Endothelial cell of umbilical vein (primary cell): ENCODE data around the gene SPATA33. TPM values are rescaled to one million over a fixed set of nuclear protein-coding genes. Genes with fewer than 3 reads are reported as not detected.

ENCODE experiments used
- BruUV-seq: library from RNA; stranded (reverse); fragments of 400-500 nt; replicated peaks from 2 replicates; lab custom pipeline; 2021; lab: Mats Ljungman, UMichigan
- CTCF ChIA-PET: fragments of 300-600, 350-600 bp; sonication (Branson Sonifier 250); formaldehyde crosslinking; loops from one replicate; lab custom pipeline; 2021; ENCODE audit warnings: antibody characterized with exemption, inconsistent platforms; lab: Charles Lee
- POLR2A ChIA-PET: fragments of 300-600, 350-600 bp; sonication (Branson Sonifier 250); formaldehyde crosslinking; loops from one replicate; lab custom pipeline; 2021; ENCODE audit warnings: antibody characterized with exemption, inconsistent platforms; lab: Charles Lee
- DNase-seq: peaks from one replicate; pipeline ENCODE4 v3.0.0-alpha.2; 2011; ENCODE audit warnings: low read depth, low spot score
- FAIRE-seq: peaks from 2 replicates; lab custom pipeline; 2011; peaks lifted over from hg19 to GRCh38; lab: Jason Lieb, UNC
- H2AFZ ChIP-seq: 2 replicates; pipeline ENCODE4 v1.6.0; 2012; ENCODE audit warnings: low read depth, low read length, control low read depth, inconsistent platforms
- H3K27ac ChIP-seq: 2 replicates; pipeline ENCODE4 v1.5.1; 2011; ENCODE audit warnings: low read depth, mild to moderate bottlenecking, control low read depth, low read length, moderate library complexity; ENCODE audit not compliant: insufficient read depth
- H3K27me3 ChIP-seq, 2 experiments: 2 replicates each; pipeline versions ENCODE4 v1.6.0 to v1.6.1; 2011; ENCODE audit warnings: low read length in 2 of 2, mixed read lengths in 1 of 2; ENCODE audit not compliant: control insufficient read depth in 2 of 2, insufficient read depth in 2 of 2
- H3K36me3 ChIP-seq, 2 experiments: 2 replicates in 1 of 2; 3 replicates in 1 of 2; pipeline ENCODE4 v1.5.1; 2011; ENCODE audit warnings: low read length in 2 of 2, mild to moderate bottlenecking in 1 of 2, moderate library complexity in 1 of 2; ENCODE audit not compliant: control insufficient read depth in 2 of 2, insufficient read depth in 2 of 2; ENCODE audit errors: extremely low read depth in 1 of 2
- H3K4me1 ChIP-seq: 3 replicates; pipeline ENCODE4 v1.5.1; 2011; ENCODE audit warnings: mild to moderate bottlenecking, low read length; ENCODE audit not compliant: control insufficient read depth, insufficient read depth; ENCODE audit errors: extremely low read depth
- H3K4me2 ChIP-seq: 2 replicates; pipeline ENCODE4 v1.6.1; 2011; ENCODE audit warnings: low read length, control low read depth, mixed read lengths; ENCODE audit not compliant: insufficient read depth
- H3K4me3 ChIP-seq, 3 experiments: fragments of 200-600 bp in 1 of 3; sonication (generic), shearing (Covaris generic) in 1 of 3; replicated peaks in 1 of 3; 2 replicates each; pipeline ENCODE4 v1.5.1; 2011 to 2016; ENCODE audit warnings: control low read depth in 3 of 3, low read length in 3 of 3, mild to moderate bottlenecking in 2 of 3, inconsistent platforms in 1 of 3, low read depth in 1 of 3, moderate library complexity in 1 of 3; ENCODE audit not compliant: insufficient read depth in 1 of 3
- H3K79me2 ChIP-seq: 2 replicates; pipeline ENCODE4 v1.6.0; 2012; ENCODE audit warnings: low read length, inconsistent platforms; ENCODE audit not compliant: control insufficient read depth, insufficient read depth
- H3K9ac ChIP-seq: replicated peaks from 2 replicates; pipeline ENCODE3; 2011; ENCODE audit warnings: low read length, control low read depth; ENCODE audit not compliant: insufficient read depth; ENCODE audit errors: extremely low read depth
- H3K9me1 ChIP-seq: replicated peaks from 3 replicates; pipeline ENCODE4 v1.6.0; 2011; ENCODE audit warnings: mild to moderate bottlenecking, low read length; ENCODE audit not compliant: control insufficient read depth, insufficient read depth; ENCODE audit errors: extremely low read depth
- H3K9me3 ChIP-seq: replicated peaks from 2 replicates; pipeline ENCODE4 v1.5.1; 2012; ENCODE audit warnings: low read length, inconsistent platforms; ENCODE audit not compliant: control insufficient read depth, insufficient read depth
- H4K20me1 ChIP-seq: replicated peaks from 2 replicates; pipeline ENCODE3; 2011; ENCODE audit warnings: mild to moderate bottlenecking, low read length; ENCODE audit not compliant: control insufficient read depth, insufficient read depth; ENCODE audit errors: extremely low read depth
- EZH2 ChIP-seq: IDR thresholded peaks from 2 replicates; pipeline ENCODE4 v1.6.1; 2012; ENCODE audit warnings: borderline replicate concordance, low read depth, mild to moderate bottlenecking, moderate library complexity, low read length, inconsistent platforms; ENCODE audit not compliant: severe bottlenecking
- FOS ChIP-seq: IDR thresholded peaks from 2 replicates; pipeline ENCODE4 v1.6.1; 2011; ENCODE audit warnings: mild to moderate bottlenecking, low read length, moderate library complexity, borderline replicate concordance; ENCODE audit not compliant: insufficient read depth
- GATA2 ChIP-seq: IDR thresholded peaks from 2 replicates; pipeline ENCODE4 v1.7.0; 2011; ENCODE audit warnings: low read depth, mild to moderate bottlenecking, moderate library complexity, mixed read lengths, low read length; ENCODE audit not compliant: insufficient read length, insufficient read depth
- JUN ChIP-seq: IDR thresholded peaks from 2 replicates; pipeline ENCODE4 v1.6.1; 2011; ENCODE audit warnings: borderline replicate concordance, low read depth; ENCODE audit not compliant: insufficient read length, insufficient read depth
- MYC ChIP-seq: IDR thresholded peaks from one replicate; pipeline ENCODE4 v1.6.1; 2011; ENCODE audit warnings: mild to moderate bottlenecking, low read depth, low read length
- POLR2A ChIP-seq: IDR thresholded peaks from 2 replicates; pipeline ENCODE4 v1.6.1; 2012; ENCODE audit warnings: low read depth, mild to moderate bottlenecking, control low read depth, low read length
- POLR2AphosphoS5 ChIP-seq: IDR thresholded peaks from 2 replicates; pipeline ENCODE4 v1.6.1; 2012; ENCODE audit warnings: low read depth, mild to moderate bottlenecking, control low read depth, low read length, moderate library complexity; ENCODE audit not compliant: insufficient read depth
- dilution Hi-C: fragments of 300-500 bp; cut with MboI; formaldehyde crosslinking; loops from one replicate; pipeline ENCODE4 v1.15.0; 2019; ENCODE audit warnings: low sequenced_read_pairs; ENCODE audit not compliant: extremely low pct_ligation_motif_present
- intact Hi-C: fragments of 100-400 bp; cut with micrococcal nuclease; formaldehyde crosslinking; loops from one replicate; pipeline ENCODE4 v1.10.0; 2022
- polyA plus RNA-seq, 4 experiments: library from polyadenylated mRNA; depleted of rRNA in 3 of 4; stranded (reverse) in 3 of 4; unstranded in 1 of 4; fragments of >200 nt; gene quantifications; 2 replicates each; pipeline versions ENCODE4 v1.2.1 to v1.2.3, GENCODE V29; 2011 to 2012; ENCODE audit warnings: missing spikeins in 1 of 4
- total RNA-seq: library from RNA; stranded (reverse); gene quantifications from 2 replicates; pipeline ENCODE4 v1.2.3, GENCODE V29; 2021
- TF ChIP-seq, protein P1 (sequence below): IDR thresholded peaks from 2 replicates; pipeline ENCODE4 v1.6.1; 2011; ENCODE audit not compliant: insufficient read depth, insufficient read length
- TF ChIP-seq, protein P2 (sequence below), 2 donors: IDR thresholded peaks; 1 replicate in 1 of 2; 2 replicates in 1 of 2; pipeline ENCODE4 v1.5.1; 2011; ENCODE audit warnings: low read length in 2 of 2, mild to moderate bottlenecking in 2 of 2, moderate library complexity in 2 of 2, control low read depth in 1 of 2, inconsistent platforms in 1 of 2, low read depth in 1 of 2; ENCODE audit not compliant: insufficient read depth in 1 of 2; ENCODE audit errors: extremely low read depth in 1 of 2

The SPATA33 gene
- total and polyA plus RNA-seq, 2 donors (not counting 3 experiments of a cell fraction or from before 2014, with no cell fraction given), result 3.5 to 11.4 TPM

DNA sequence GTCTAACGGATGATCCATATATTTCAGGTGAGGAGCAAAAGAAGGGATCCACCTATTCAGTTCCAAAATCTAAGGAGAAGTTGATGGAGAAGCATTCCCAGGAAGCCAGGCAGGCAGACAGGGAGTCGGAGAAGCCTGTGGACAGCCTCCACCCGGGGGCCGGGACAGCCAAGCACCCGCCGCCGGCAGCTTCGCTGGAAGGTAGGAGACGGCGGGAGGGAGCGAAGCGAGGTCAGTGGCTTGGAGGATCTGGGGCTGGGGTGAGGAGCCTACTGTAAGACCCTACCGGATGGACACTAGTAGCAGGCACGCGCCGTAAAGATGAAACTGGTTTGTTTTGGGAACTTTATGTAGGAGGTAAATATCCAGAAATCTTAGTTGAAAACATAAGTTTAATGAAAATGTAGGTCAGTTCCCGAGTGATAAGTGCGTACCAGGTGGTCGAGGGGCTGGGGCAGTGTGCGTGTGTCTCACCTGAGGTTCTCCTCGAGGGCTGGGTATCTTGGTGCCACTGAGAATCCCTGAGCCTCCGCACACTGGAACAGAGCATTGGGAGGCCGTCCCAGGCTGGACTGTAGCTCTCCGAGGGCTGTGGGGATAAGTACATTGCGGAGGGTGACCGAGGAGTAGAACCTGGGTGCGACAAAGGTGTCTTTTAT, 714 bp downstream of the SPATA33 start:
- H3K9me3 ChIP-seq, result no peaks in the 10 kb centered on the region
- H3K9ac ChIP-seq, result peak overlapping the region; percentile 77
- BruUV-seq, result no TSS peak
- H3K27me3 ChIP-seq, result no peaks in the 10 kb centered on the region
- POLR2A ChIA-PET, result no interaction called here
- peaks cover 34% of the 10 kb centered on the region for H3K79me2 ChIP-seq
- TF ChIP-seq POLR2AphosphoS5 (no peak), FOS (no peak), JUN (no peak), MYC (no peak), GATA2 (no peak)
- peak overlapping the region; percentile 49 for H3K27ac ChIP-seq
- H3K4me3 ChIP-seq, result peak overlapping the region; percentile 68 to 98 (median 74)
- peaks cover 0 to 4% of the 10 kb centered on the region in 2 experiments for H3K36me3 ChIP-seq
- dilution Hi-C loops, result no loop called here
- no peak for FAIRE-seq
- peaks cover 13% of the 10 kb centered on the region for H3K4me1 ChIP-seq
- intact Hi-C loops, result no loop called here
- no peaks in the 10 kb centered on the region for H4K20me1 ChIP-seq
- no peaks in the 10 kb centered on the region for H3K9me1 ChIP-seq
- H3K4me2 ChIP-seq, result peak overlapping the region; percentile 51
- CTCF ChIA-PET, result interaction anchor here (0.6 to 1.6 kb wide), 5 partner anchors 9 to 44 kb away, joined by 3 to 5 read pairs (median 3); partner anchors contain the start of gene CDK10
- H2AFZ ChIP-seq, result peak overlapping the region; percentile 87
- no peak for DNase-seq

DNA sequence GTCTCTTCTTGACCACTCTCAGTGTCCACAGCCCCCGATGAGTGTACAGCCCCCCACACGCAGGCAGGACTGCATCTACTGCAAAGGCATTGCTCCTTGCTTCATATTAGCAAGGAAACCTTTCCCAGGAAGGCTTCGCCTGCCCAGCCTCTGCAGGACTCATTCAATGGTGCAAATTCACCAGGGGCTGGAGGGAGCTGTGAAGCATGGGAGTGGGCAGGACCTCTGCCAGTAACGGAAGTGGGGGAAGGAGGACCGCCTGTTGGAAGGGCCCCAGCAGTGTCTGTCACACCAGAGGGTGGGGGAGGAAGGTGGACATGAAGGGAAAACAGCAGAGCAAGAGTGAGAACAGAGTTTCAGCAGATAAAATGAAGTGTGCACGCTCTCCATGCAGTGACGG, 2.5 kb downstream of the SPATA33 start:
- DNase-seq, result no peak
- FAIRE-seq, result no peak
- no peak for TF ChIP-seq EZH2
- no peak for TF ChIP-seq FOS
- TF ChIP-seq GATA2, result no peak
- TF ChIP-seq POLR2AphosphoS5, result no peak
- TF ChIP-seq JUN, result no peak
- TF ChIP-seq, protein P1, sequence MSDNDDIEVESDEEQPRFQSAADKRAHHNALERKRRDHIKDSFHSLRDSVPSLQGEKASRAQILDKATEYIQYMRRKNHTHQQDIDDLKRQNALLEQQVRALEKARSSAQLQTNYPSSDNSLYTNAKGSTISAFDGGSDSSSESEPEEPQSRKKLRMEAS, result no peak
- TF ChIP-seq MYC, result no peak
- TF ChIP-seq, protein P2, sequence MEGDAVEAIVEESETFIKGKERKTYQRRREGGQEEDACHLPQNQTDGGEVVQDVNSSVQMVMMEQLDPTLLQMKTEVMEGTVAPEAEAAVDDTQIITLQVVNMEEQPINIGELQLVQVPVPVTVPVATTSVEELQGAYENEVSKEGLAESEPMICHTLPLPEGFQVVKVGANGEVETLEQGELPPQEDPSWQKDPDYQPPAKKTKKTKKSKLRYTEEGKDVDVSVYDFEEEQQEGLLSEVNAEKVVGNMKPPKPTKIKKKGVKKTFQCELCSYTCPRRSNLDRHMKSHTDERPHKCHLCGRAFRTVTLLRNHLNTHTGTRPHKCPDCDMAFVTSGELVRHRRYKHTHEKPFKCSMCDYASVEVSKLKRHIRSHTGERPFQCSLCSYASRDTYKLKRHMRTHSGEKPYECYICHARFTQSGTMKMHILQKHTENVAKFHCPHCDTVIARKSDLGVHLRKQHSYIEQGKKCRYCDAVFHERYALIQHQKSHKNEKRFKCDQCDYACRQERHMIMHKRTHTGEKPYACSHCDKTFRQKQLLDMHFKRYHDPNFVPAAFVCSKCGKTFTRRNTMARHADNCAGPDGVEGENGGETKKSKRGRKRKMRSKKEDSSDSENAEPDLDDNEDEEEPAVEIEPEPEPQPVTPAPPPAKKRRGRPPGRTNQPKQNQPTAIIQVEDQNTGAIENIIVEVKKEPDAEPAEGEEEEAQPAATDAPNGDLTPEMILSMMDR (IDR thresholded peaks at IDR 0.05; ENCODE audit: extremely low read depth in 1 of 2, insufficient read depth in 1 of 2, low read depth in 1 of 2, low read length in 2 of 2), result no peak
- no peak for TF ChIP-seq POLR2A
- H3K9ac ChIP-seq, result no peak overlapping the region
- no peak overlapping the region for H3K4me2 ChIP-seq
- H3K9me1 ChIP-seq, result no peaks in the 10 kb centered on the region
- no peaks in the 10 kb centered on the region for H3K9me3 ChIP-seq
- no peaks in the 10 kb centered on the region for H3K36me3 ChIP-seq
- H3K79me2 ChIP-seq, result peaks cover 25% of the 10 kb centered on the region
- peaks cover 13% of the 10 kb centered on the region for H3K4me1 ChIP-seq
- ChIA-PET POLR2A (no interaction called here), CTCF (interaction anchor here (1.2 kb wide), 1 partner anchor 10 kb away, joined by 3 read pairs; no protein-coding TSS in a partner anchor)
- no peaks in the 10 kb centered on the region for H4K20me1 ChIP-seq
- intact Hi-C loops, result no loop called here
- no peak overlapping the region for H3K4me3 ChIP-seq
- H3K27me3 ChIP-seq, result no peaks in the 10 kb centered on the region
- no peak overlapping the region for H2AFZ ChIP-seq
- no TSS peak for BruUV-seq
- no peak overlapping the region for H3K27ac ChIP-seq
- dilution Hi-C loops, result no loop called here
